Peyer's patch (tissue), 4 donors: Measurements from ENCODE around the gene TTLL5. TPM values are rescaled to one million over a fixed set of nuclear protein-coding genes. Genes with fewer than 3 reads are reported as not detected.

Experiments used
- DNase-seq, 3 donors: peaks; one replicate each; pipeline ENCODE4 v3.0.0-alpha.2; 2017 to 2019
- H3K27ac ChIP-seq, 4 donors: fragments of 200-600 bp; sonication (generic); one replicate each; pipeline ENCODE4 v1.5.1; 2016 to 2019
- H3K27me3 ChIP-seq, 2 donors: fragments of 200-600 bp; sonication (generic); one replicate each; pipeline ENCODE4 v1.5.1; 2019
- H3K36me3 ChIP-seq, 3 donors: fragments of 200-600 bp; sonication (generic); one replicate each; pipeline ENCODE4 v1.5.1; 2016 to 2019
- H3K4me1 ChIP-seq, 4 donors: fragments of 200-600 bp; sonication (generic); one replicate each; pipeline ENCODE4 v1.5.1; 2016 to 2019
- H3K4me3 ChIP-seq, 4 donors: fragments of 200-600 bp; sonication (generic); 1 replicate in 3 of 4; 2 replicates in 1 of 4; pipeline ENCODE4 v1.5.1; 2016 to 2019; ENCODE audit warnings: mild to moderate bottlenecking in 1 of 4
- H3K9me3 ChIP-seq, 4 donors: fragments of 200-600 bp; sonication (generic); one replicate each; pipeline ENCODE4 v1.5.1; 2016 to 2019; ENCODE audit warnings: mild to moderate bottlenecking in 1 of 4
- CTCF ChIP-seq, 6 experiments: fragments of 450-650 bp in 4 of 6; fragments of 200-600 bp in 2 of 6; sonication (generic) in 1 of 6; IDR thresholded peaks; one replicate each; pipeline ENCODE4 v1.5.1; 2017 to 2019; ENCODE audit warnings: antibody characterized with exemption in 6 of 6, mild to moderate bottlenecking in 3 of 6, moderate library complexity in 1 of 6
- POLR2A ChIP-seq, 2 donors: fragments of 450-650 bp; IDR thresholded peaks; one replicate each; pipeline ENCODE4 v1.5.1; 2017; ENCODE audit warnings: antibody characterized with exemption in 2 of 2, mild to moderate bottlenecking in 2 of 2, moderate library complexity in 2 of 2
- total RNA-seq, 4 donors: library from RNA; depleted of rRNA; stranded (reverse); fragments of >200 nt; gene quantifications; one replicate each; pipeline ENCODE4 v1.1.0, GENCODE V29; 2016

TTLL5 gene
- total RNA-seq, 4 donors from 2014 or later, result 33.6 to 82.5 (median 46.4) TPM

- Histone ChIP-seq H3K9me3 (no peaks in the 10 kb centered on the region), H3K27me3 (no peaks in the 10 kb centered on the region), H3K36me3 (no peaks in the 10 kb centered on the region), H3K4me1 (no peaks in the 10 kb centered on the region), H3K27ac (no peak overlapping the region), H3K4me3 (no peak overlapping the region)
- DNase-seq, result no peak
- TF ChIP-seq CTCF (IDR thresholded peaks at IDR 0.05) (no peak), POLR2A (IDR thresholded peaks at IDR 0.05) (no peak)
Observed at GRCh38 chr14:75800792-75801191, 139.7 kb downstream of the TTLL5 start.

- Histone ChIP-seq H3K27me3 (no peaks in the 10 kb centered on the region), H3K27ac (no peak overlapping the region), H3K4me1 (no peaks in the 10 kb centered on the region), H3K36me3 (no peaks in the 10 kb centered on the region), H3K4me3 (no peak overlapping the region), H3K9me3 (no peaks in the 10 kb centered on the region)
- DNase-seq, result no peak
- no peak for TF ChIP-seq POLR2A (IDR thresholded peaks at IDR 0.05)
- TF ChIP-seq CTCF (IDR thresholded peaks at IDR 0.05), result no peak
Observed at GRCh38 chr14:75802486-75802885, 141.4 kb downstream of the TTLL5 start.

GRCh38 chr14:75803765-75804164 lies 142.7 kb downstream of the TTLL5 start:
- H3K27me3 ChIP-seq, result no peaks in the 10 kb centered on the region
- H3K36me3 ChIP-seq, result no peaks in the 10 kb centered on the region
- DNase-seq, result no peak
- no peak overlapping the region for H3K4me3 ChIP-seq
- no peaks in the 10 kb centered on the region for H3K9me3 ChIP-seq
- TF ChIP-seq POLR2A (IDR thresholded peaks at IDR 0.05), result no peak
- no peak for TF ChIP-seq CTCF (IDR thresholded peaks at IDR 0.05)
- H3K4me1 ChIP-seq, result no peaks in the 10 kb centered on the region
- no peak overlapping the region for H3K27ac ChIP-seq

GRCh38 chr14:75804570-75805275 lies 143.7 kb downstream of the TTLL5 start:
- Histone ChIP-seq H3K27ac (no peak overlapping the region), H3K4me3 (no peak overlapping the region), H3K4me1 (no peaks in the 10 kb centered on the region), H3K27me3 (no peaks in the 10 kb centered on the region), H3K36me3 (no peaks in the 10 kb centered on the region), H3K9me3 (no peaks in the 10 kb centered on the region)
- TF ChIP-seq POLR2A (IDR thresholded peaks at IDR 0.05) (no peak), CTCF (IDR thresholded peaks at IDR 0.05) (no peak)
- DNase-seq, result no peak

GRCh38 chr14:75805646-75806045 lies 144.6 kb downstream of the TTLL5 start:
- Histone ChIP-seq H3K36me3 (no peaks in the 10 kb centered on the region), H3K27me3 (no peaks in the 10 kb centered on the region), H3K9me3 (no peaks in the 10 kb centered on the region), H3K4me3 (no peak overlapping the region), H3K27ac (no peak overlapping the region), H3K4me1 (no peaks in the 10 kb centered on the region)
- no peak for DNase-seq
- TF ChIP-seq POLR2A (IDR thresholded peaks at IDR 0.05) (no peak), CTCF (IDR thresholded peaks at IDR 0.05) (no peak)
